HG02840 (cell line): ENCODE results near the gene SYNPR.

Experiments
- ATAC-seq: cut with Tn5 transposase; IDR thresholded peaks from one replicate; pipeline ENCODE4 v1.9.1; 2021; ENCODE audit warnings: mild to moderate bottlenecking, moderate library complexity, moderate number of reproducible peaks; ENCODE audit not compliant: unreplicated experiment, low FRiP score

SYNPR gene

DNA sequence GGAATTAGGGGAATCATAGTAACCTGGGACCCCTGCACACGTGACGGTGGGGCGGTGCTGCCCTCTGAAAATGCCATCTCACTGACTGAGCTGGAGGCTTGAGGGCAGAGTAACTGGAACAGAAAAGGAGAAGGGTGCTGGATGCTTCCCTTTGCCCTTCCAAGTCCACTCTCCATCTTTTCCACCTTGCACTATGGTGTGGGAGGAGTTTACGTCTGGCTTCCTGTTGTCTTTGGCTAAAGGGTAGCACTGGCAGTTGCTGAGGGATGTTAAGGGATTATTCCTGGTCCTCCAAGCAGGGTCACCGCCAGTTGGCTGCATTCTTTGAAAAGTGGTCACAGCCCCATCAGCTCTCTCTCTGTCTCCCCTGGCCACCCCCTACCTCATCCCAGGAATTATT lies 245.0 kb downstream of the SYNPR start:
- no peak for ATAC-seq

GRCh38 chr3:63528325-63529000 lies 250.4 kb downstream of the SYNPR start:
- ATAC-seq = no peak

DNA sequence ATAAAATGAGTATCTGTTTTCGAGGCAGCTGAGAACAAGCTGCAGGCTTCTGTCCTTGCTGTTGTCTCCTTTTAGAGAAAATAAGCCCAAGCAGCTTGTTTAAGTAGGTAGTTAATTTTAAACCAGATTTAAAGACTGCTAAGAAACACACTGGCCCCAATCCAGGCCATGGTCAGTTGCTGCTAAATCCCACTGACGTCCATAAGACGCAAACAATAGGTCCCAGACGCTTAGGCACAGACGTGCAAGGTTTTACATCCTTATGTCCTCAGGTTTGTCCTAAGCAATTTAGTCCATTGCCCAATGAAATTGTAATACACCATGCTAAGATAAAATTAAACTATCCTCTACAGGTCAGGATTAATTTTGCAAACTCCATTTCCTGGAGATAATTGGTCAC lies 254.4 kb downstream of the SYNPR start:
- no peak for ATAC-seq

DNA sequence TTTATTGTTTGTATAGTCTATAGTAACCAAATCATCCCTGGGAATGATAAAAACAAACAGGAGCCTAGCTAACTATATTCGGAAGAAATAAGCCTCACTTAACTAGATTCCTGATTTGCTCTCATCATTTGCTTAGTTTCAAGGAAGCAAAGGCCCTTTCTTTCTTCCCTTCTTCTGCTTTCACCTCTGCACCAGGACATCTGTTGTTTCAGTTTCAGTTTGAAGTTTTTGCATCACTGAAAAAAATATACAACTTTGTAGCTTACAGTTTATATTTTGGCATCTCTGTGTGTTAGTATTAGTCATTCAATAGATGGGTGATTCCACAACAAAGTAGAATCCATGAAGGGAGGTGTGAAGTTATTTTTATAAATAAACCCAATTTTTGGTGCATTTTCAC lies 260.8 kb downstream of the SYNPR start:
- ATAC-seq = no peak

GRCh38 chr3:63555767-63556166 lies 277.7 kb downstream of the SYNPR start:
- ATAC-seq = no peak

- ATAC-seq = no peak
These were observed 278.3 kb downstream of the SYNPR start for GRCh38 chr3:63556401-63556800.

GRCh38 chr3:63557912-63558311 lies 279.8 kb downstream of the SYNPR start:
- no peak for ATAC-seq

DNA sequence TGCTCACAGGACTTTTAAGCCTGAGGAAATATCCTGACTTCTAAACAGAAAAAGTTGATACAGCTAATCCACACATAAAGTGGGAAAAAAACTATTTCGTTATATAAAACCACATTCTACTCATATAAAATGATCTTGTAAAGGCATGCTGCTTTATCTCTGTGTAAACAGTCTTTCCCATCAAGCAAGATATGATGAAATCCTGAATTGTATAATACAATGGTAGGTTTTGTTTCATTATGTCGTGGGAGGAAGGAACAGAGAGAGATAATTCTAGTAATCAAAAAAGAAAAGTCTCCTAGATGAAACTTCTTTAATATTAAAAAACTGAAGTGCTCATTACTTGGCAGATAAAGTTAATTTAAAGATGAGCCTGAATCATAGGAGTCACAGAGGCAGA lies 281.8 kb downstream of the SYNPR start:
- ATAC-seq = no peak

GRCh38 chr3:63561879-63562278 lies 283.8 kb downstream of the SYNPR start:
- ATAC-seq = no peak

- no peak for ATAC-seq
These were observed 284.2 kb downstream of the SYNPR start for GRCh38 chr3:63562323-63562722.

DNA sequence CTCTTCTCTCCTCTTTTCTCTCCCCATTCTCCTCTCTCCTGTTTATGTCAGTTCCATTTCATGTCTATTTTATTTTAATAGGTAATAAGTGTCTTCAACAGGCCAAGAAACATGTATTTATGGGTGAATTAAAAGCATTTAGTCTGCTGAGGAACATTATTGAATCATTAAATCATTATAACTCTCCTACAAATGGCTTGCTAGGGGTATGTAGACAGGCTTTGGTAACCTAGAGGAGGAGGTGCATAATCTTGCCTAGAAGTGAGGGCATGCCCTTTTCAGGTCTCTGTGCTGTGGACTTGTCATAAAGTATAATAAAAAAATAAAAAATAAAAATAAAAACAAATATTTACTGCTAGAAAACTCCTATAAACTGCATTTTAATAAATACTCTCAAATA lies 285.5 kb downstream of the SYNPR start:
- no peak for ATAC-seq

DNA sequence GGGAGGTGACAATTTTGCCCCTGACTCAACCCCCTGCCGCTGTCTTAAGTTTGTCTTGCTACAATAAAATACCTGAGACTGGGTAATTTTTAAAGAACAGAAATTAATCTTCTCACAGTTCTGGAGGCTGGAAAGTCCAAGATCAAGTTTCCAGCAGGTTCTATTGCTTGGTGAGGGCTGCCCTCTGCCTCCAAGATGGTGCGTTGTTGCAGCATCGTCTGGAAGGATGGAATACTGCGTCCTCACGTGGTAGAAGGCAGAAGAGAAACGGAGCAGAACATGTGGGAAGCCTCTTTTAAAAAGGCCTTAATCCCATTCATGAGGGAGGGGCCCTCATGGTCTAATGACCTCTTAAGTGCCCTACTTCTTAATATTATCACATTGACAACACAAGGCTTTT lies 287.1 kb downstream of the SYNPR start:
- no peak for ATAC-seq

DNA sequence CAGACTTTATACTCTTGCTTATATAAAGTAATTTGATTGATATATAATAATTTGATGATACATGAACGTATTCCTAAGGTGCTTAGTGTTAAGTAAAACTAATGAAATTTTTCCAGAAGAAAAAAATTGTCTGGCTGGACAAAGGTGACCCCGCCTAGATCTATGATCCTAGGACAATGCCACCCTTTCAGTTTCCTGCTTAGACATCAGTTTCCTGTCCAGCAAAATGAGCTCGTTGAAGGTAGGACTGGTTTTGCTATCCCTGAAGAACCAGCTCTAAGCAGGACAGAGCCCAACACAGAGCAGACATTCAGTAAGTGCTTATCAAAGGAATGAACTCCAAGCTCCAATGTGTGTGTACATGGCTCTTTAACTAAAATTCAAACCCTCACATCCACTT lies 293.6 kb downstream of the SYNPR start:
- ATAC-seq = no peak

GRCh38 chr3:63576846-63577245 lies 298.7 kb downstream of the SYNPR start:
- no peak for ATAC-seq

- no peak for ATAC-seq
These were observed 300.8 kb downstream of the SYNPR start for GRCh38 chr3:63578858-63579257.

DNA sequence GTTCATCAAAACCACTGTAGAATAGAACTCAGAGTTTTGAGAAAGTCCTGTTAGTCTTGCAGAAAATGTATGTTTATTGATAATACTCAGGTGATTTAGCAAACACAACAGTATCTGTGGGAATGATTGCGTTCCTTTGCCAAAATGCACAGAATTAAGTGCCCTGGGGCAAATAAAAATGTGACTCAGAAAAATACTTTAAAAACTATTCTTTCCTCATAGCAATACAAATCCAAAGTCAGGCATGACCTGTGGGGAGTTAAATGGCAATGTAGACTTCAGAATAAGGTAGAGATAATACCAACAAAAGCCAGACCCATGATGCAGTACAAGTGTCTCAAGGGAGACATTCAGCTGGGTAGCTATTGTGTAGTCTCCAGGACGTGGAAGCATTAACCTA lies 302.0 kb downstream of the SYNPR start:
- no peak for ATAC-seq

- no peak for ATAC-seq
These were observed 304.9 kb downstream of the SYNPR start for GRCh38 chr3:63582943-63583500.

DNA sequence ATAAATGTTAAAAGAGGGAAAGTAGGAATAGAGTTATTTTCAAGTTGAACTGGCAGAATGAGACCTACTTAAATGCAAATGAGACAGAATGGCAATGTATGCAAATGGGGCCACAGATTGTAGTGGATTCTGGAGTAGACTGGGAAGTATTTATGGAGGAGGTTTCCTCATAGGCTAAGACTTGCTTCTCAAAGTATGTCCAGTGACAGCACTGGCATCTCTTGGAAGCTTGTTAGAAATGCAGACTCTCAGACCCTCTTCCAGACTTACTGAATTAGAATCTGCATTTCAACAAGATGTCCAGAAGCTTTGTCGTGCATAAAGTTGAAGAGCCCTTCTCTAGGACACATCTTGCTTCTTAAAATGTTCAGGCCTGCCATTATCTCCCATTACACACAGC lies 306.6 kb downstream of the SYNPR start:
- no peak for ATAC-seq

DNA sequence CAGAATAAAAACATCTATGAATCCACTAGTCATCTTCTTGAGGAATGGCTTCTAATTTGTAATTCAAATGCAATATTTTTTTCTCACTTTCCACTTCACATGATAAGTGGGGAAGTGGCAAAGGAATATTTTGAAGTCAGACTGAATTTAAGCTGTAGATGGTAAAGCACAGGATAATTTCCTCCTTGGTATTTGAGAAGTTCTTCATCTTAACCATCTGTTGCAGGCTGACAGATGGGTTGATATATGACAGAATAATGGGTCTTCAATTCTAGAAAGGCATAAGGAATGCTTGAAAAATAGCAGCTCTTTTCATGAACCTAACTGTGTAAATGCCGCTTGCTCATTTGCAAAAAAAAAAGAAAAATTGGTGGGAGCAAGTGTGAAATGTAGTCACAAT lies 307.8 kb downstream of the SYNPR start:
- no peak for ATAC-seq

DNA sequence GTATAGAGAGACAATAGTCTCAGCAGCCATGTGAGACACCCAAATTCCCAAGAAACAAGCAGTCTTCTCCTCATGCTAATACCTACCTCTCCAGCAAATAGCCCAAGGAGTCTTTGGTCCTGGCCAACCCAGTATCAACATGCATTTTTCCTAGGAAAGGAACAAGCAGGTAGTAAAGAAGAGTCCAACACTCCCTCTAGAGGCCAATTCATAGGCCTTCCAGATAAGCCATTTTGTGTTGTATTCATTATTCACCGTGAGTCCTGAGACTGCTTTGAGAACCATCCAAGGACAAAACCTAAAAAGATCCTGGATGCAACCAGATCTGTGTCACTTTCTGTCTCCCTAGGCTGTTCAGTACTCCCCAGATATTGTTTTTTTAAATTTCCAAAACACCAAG lies 310.8 kb downstream of the SYNPR start:
- ATAC-seq = no peak

DNA sequence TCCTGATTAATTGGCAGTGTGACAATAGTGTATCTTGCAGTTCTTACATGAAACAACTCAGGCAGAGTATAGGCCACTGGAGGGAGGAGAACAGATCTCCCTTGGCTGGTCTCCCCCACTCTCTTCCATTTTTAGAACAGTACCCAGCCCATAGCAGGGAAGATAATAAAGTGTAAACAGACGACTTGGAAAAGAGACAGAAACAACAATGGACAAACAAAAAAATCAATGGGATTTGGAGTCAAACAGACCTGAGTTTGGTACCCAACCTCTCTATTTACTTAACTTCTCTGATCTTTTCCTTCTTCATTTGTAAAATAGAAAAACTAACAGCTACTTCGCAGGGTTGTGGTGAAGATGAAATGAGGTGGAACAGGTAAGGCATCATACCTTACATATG lies 315.7 kb downstream of the SYNPR start:
- no peak for ATAC-seq

DNA sequence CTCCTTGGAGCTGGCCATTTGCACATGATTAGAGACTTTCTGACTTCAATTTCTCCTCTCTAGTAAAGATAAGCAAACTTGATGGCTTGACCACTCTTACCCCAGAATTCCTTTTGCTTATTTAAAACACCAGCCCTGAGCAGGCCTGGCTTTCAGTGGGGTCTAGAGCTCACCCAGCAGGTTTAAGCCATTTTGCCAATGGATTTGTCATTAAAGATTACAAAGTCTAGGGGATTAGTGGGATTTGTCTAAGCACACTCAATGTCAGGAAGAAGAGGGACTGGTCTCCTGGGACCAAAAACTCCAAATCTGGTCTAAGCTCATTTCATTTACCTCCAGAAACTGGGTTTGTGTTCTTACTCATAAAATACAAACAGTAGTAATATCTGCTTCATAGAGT lies 317.1 kb downstream of the SYNPR start:
- no peak for ATAC-seq

DNA sequence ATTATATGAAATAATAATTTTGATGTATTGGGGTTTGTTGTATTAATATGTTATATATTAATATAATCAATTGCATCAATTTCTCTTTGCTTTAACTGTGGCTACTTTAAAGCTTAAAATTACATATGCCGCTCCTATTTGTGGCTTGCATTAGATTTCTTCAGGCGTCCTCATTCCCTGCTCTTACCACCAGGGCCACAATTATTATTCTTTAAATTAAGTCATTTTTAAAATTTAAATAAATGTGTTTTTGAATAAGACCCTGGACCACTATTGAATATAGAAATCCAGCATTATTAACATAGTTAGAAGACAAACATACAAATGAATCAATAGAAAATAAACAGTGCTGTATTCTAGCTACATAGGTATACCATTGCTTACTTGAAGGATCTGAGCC lies 318.9 kb downstream of the SYNPR start:
- no peak for ATAC-seq
